ENCODE data around the gene RIMBP3B. TPM values are rescaled to one million over a fixed set of nuclear protein-coding genes. Genes with fewer than 3 reads are reported as not detected.
"Not testable (repeated sequence)": the region's sequence is repeated elsewhere in the genome, so short reads cannot be mapped to it uniquely, and the experiment has no call there.

RIMBP3B gene
- total and polyA plus RNA-seq, 2 donors (not counting 3 experiments of a cell fraction or from before 2014, with no cell fraction given): not detected

DNA sequence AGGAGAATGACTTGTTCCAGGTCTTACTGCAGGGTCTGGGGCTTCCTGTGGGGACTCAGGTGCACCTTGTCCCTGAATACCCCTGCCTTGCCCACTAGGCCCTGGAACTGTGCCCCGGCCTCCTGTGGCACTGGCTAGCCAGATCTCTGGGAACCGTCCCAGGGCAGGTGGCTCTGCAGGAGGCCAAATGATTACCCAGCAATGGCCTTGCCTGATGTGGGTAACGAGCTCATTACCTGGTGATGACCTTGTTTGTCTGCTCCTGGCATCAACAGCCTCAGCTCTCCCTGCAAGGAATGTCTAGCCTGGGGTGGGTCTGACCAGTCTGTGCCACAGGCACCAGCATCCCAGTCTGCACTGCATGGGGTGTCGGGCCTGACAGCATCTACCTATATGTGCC, 18.2 kb upstream of the RIMBP3B start:
- DNase-seq (ENCODE audit: low read depth, low spot score); CTCF ChIA-PET; H3K9me1 ChIP-seq (replicated peaks; ENCODE audit: control insufficient read depth, extremely low read depth, insufficient read depth, low read length); POLR2A ChIA-PET; H3K4me3 ChIP-seq (replicated peaks in 1 of 3; ENCODE audit: insufficient read depth in 1 of 3, low read depth in 1 of 3, low read length in 3 of 3); H2AFZ ChIP-seq (ENCODE audit: low read depth, low read length); H3K36me3 ChIP-seq (ENCODE audit: control insufficient read depth in 2 of 2, extremely low read depth in 1 of 2, insufficient read depth in 2 of 2, low read length in 2 of 2); H3K27me3 ChIP-seq (ENCODE audit: control insufficient read depth in 2 of 2, insufficient read depth in 2 of 2, low read length in 2 of 2); H3K27ac ChIP-seq (ENCODE audit: insufficient read depth, low read depth, low read length); dilution Hi-C loops (cut with MboI; ENCODE audit: extremely low pct_ligation_motif_present, low sequenced_read_pairs); H3K4me2 ChIP-seq (ENCODE audit: insufficient read depth, low read length); H3K79me2 ChIP-seq (ENCODE audit: control insufficient read depth, insufficient read depth, low read length); intact Hi-C loops (cut with micrococcal nuclease); H4K20me1 ChIP-seq (replicated peaks; ENCODE audit: control insufficient read depth, extremely low read depth, insufficient read depth, low read length); BruUV-seq (replicated peaks); FAIRE-seq; H3K9me3 ChIP-seq (replicated peaks; ENCODE audit: control insufficient read depth, insufficient read depth, low read length); H3K9ac ChIP-seq (replicated peaks; ENCODE audit: extremely low read depth, insufficient read depth, low read length); H3K4me1 ChIP-seq (ENCODE audit: control insufficient read depth, extremely low read depth, insufficient read depth, low read length): not testable (repeated sequence)

DNA sequence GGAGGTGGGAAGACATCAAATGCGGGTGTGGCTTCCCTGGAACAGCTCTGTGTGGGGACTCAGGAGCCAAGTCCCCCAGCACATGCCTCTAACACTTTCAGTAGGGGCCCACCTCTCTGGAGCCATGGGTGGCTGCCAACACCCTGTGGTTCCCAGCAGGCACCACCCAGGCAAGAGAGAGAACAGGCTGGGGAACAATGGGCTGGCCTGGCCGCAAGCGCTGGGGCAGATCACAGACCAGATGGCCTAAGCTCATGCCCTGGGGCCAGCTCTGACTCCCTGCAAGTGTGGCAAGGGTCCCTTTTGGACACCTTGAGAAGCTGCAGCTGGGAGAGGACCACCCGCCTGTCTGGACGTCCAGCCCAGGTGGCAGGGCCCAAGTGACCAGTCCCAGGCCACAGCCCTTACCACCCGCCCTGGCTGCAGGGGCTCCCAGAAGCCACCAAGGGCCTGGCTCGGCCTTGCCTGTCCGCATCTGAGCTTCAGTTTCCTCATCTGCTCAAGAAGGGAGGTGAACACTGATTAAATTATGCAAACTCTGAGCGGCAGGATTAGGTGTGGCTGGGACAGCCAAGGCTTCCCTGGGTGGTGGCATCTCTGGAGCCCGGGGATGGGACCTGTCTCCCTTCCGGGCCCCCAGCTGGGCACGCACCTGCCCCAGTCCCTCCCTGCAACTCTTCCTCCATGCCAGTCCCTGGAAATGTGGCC, 14.8 kb upstream of the RIMBP3B start:
- H3K27ac ChIP-seq (ENCODE audit: insufficient read depth, low read depth, low read length); FAIRE-seq; H3K27me3 ChIP-seq (ENCODE audit: control insufficient read depth in 2 of 2, insufficient read depth in 2 of 2, low read length in 2 of 2); intact Hi-C loops (cut with micrococcal nuclease); POLR2A ChIA-PET; H3K36me3 ChIP-seq (ENCODE audit: control insufficient read depth in 2 of 2, extremely low read depth in 1 of 2, insufficient read depth in 2 of 2, low read length in 2 of 2); BruUV-seq (replicated peaks); H3K9ac ChIP-seq (replicated peaks; ENCODE audit: extremely low read depth, insufficient read depth, low read length); H3K9me3 ChIP-seq (replicated peaks; ENCODE audit: control insufficient read depth, insufficient read depth, low read length); H3K4me3 ChIP-seq (replicated peaks in 1 of 3; ENCODE audit: insufficient read depth in 1 of 3, low read depth in 1 of 3, low read length in 3 of 3); H3K4me2 ChIP-seq (ENCODE audit: insufficient read depth, low read length); CTCF ChIA-PET; H2AFZ ChIP-seq (ENCODE audit: low read depth, low read length); H4K20me1 ChIP-seq (replicated peaks; ENCODE audit: control insufficient read depth, extremely low read depth, insufficient read depth, low read length); H3K4me1 ChIP-seq (ENCODE audit: control insufficient read depth, extremely low read depth, insufficient read depth, low read length); dilution Hi-C loops (cut with MboI; ENCODE audit: extremely low pct_ligation_motif_present, low sequenced_read_pairs); H3K79me2 ChIP-seq (ENCODE audit: control insufficient read depth, insufficient read depth, low read length); H3K9me1 ChIP-seq (replicated peaks; ENCODE audit: control insufficient read depth, extremely low read depth, insufficient read depth, low read length); DNase-seq (ENCODE audit: low read depth, low spot score): not testable (repeated sequence)

DNA sequence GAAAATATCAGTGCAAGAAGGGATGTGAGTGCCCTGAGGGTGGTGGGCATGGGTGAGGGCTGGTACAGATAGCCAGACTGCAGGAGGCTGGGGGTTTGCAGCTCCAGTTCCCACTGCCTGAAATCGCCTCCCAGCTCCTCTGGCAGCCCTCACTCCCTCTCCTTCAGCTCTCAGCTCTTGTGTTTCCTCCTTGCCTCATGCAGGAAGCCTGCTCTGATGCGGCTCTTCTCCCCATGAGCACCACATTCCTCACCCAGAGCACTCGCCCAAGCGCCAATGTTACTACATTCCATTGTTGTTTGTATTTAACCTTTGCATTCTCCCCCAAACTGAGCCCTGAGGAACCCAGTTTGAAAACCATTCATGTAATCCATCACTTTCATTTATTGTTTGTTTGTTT, 7.7 kb upstream of the RIMBP3B start:
- dilution Hi-C loops (cut with MboI; ENCODE audit: extremely low pct_ligation_motif_present, low sequenced_read_pairs); H3K9me3 ChIP-seq (replicated peaks; ENCODE audit: control insufficient read depth, insufficient read depth, low read length); H3K27me3 ChIP-seq (ENCODE audit: control insufficient read depth in 2 of 2, insufficient read depth in 2 of 2, low read length in 2 of 2); DNase-seq (ENCODE audit: low read depth, low spot score); H4K20me1 ChIP-seq (replicated peaks; ENCODE audit: control insufficient read depth, extremely low read depth, insufficient read depth, low read length); H2AFZ ChIP-seq (ENCODE audit: low read depth, low read length); BruUV-seq (replicated peaks); POLR2A ChIA-PET; H3K36me3 ChIP-seq (ENCODE audit: control insufficient read depth in 2 of 2, extremely low read depth in 1 of 2, insufficient read depth in 2 of 2, low read length in 2 of 2); H3K4me3 ChIP-seq (replicated peaks in 1 of 3; ENCODE audit: insufficient read depth in 1 of 3, low read depth in 1 of 3, low read length in 3 of 3); H3K9ac ChIP-seq (replicated peaks; ENCODE audit: extremely low read depth, insufficient read depth, low read length); CTCF ChIA-PET; H3K79me2 ChIP-seq (ENCODE audit: control insufficient read depth, insufficient read depth, low read length); H3K4me1 ChIP-seq (ENCODE audit: control insufficient read depth, extremely low read depth, insufficient read depth, low read length); H3K4me2 ChIP-seq (ENCODE audit: insufficient read depth, low read length); intact Hi-C loops (cut with micrococcal nuclease); H3K27ac ChIP-seq (ENCODE audit: insufficient read depth, low read depth, low read length); FAIRE-seq; H3K9me1 ChIP-seq (replicated peaks; ENCODE audit: control insufficient read depth, extremely low read depth, insufficient read depth, low read length): not testable (repeated sequence)

DNA sequence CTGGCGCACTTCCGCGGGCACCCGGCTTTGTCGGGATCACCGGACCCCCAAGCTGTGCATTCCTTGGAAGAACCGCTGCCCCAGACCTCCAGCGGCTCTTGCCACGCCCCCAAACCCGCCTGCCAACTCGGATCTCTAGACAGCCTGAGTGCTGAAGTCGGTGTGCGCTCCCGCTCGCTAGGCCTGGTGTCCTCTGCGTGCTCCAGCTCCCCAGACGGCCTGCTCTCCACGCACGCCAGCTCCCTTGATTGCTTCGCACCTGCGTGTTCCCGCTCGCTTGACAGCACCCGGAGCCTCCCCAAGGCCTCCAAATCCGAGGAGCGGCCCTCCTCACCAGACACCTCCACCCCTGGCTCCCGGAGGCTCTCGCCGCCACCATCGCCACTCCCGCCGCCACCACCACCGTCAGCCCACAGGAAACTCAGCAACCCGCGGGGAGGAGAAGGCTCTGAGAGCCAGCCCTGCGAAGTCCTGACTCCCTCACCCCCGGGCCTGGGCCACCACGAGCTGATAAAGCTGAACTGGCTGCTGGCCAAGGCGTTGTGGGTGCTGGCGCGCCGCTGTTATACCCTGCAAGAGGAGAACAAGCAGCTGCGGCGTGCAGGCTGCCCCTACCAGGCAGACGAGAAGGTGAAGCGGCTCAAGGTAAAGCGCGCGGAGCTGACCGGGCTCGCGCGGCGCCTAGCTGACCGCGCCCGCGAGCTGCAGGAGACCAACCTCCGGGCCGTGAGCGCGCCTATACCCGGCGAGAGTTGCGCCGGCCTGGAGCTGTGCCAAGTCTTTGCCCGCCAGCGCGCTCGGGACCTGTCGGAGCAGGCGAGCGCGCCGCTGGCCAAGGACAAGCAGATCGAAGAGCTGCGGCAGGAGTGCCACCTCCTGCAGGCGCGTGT, 1.2 kb downstream of the RIMBP3B start:
- H3K36me3 ChIP-seq (ENCODE audit: control insufficient read depth in 2 of 2, extremely low read depth in 1 of 2, insufficient read depth in 2 of 2, low read length in 2 of 2); FAIRE-seq; BruUV-seq (replicated peaks); H3K4me3 ChIP-seq (replicated peaks in 1 of 3; ENCODE audit: insufficient read depth in 1 of 3, low read depth in 1 of 3, low read length in 3 of 3); H3K9me1 ChIP-seq (replicated peaks; ENCODE audit: control insufficient read depth, extremely low read depth, insufficient read depth, low read length); CTCF ChIA-PET; H4K20me1 ChIP-seq (replicated peaks; ENCODE audit: control insufficient read depth, extremely low read depth, insufficient read depth, low read length); H3K27ac ChIP-seq (ENCODE audit: insufficient read depth, low read depth, low read length); H3K4me1 ChIP-seq (ENCODE audit: control insufficient read depth, extremely low read depth, insufficient read depth, low read length); H3K27me3 ChIP-seq (ENCODE audit: control insufficient read depth in 2 of 2, insufficient read depth in 2 of 2, low read length in 2 of 2); H3K9me3 ChIP-seq (replicated peaks; ENCODE audit: control insufficient read depth, insufficient read depth, low read length); H3K4me2 ChIP-seq (ENCODE audit: insufficient read depth, low read length); H3K79me2 ChIP-seq (ENCODE audit: control insufficient read depth, insufficient read depth, low read length); intact Hi-C loops (cut with micrococcal nuclease); DNase-seq (ENCODE audit: low read depth, low spot score); H3K9ac ChIP-seq (replicated peaks; ENCODE audit: extremely low read depth, insufficient read depth, low read length); POLR2A ChIA-PET; dilution Hi-C loops (cut with MboI; ENCODE audit: extremely low pct_ligation_motif_present, low sequenced_read_pairs); H2AFZ ChIP-seq (ENCODE audit: low read depth, low read length): not testable (repeated sequence)

Measured in endothelial cell of umbilical vein (primary cell).